NCI-H345 treated with DMSO at 0.1 percent for 48 hours (cell line): Measurements from ENCODE around the gene FAM227B.

Experiments used
- DNase-seq: peaks from one replicate; lab custom pipeline; 2025; ENCODE audit not compliant: unreplicated experiment; lab: John Stamatoyannopoulos, UW

FAM227B gene

GRCh38 chr15:49303003-49303402, 317.6 kb downstream of the FAM227B start:
- DNase-seq = no peak

- DNase-seq = no peak
Observed at GRCh38 chr15:49301562-49301961, 319.1 kb downstream of the FAM227B start.

GRCh38 chr15:49300856-49301255, 319.8 kb downstream of the FAM227B start:
- no peak for DNase-seq

- DNase-seq = no peak
Observed at GRCh38 chr15:49297584-49297983, 323.0 kb downstream of the FAM227B start.

GRCh38 chr15:49296258-49296657, 324.4 kb downstream of the FAM227B start:
- DNase-seq = no peak

GRCh38 chr15:49293941-49294340, 326.7 kb downstream of the FAM227B start:
- DNase-seq = no peak

- DNase-seq = no peak
Observed at GRCh38 chr15:49290191-49290590, 330.4 kb downstream of the FAM227B start.

GRCh38 chr15:49288391-49288790, 332.2 kb downstream of the FAM227B start:
- DNase-seq = no peak

GRCh38 chr15:49287481-49287880, 333.1 kb downstream of the FAM227B start:
- DNase-seq = no peak

GRCh38 chr15:49286649-49287404, 333.8 kb downstream of the FAM227B start:
- no peak for DNase-seq

GRCh38 chr15:49282366-49282765, 338.3 kb downstream of the FAM227B start:
- no peak for DNase-seq

- DNase-seq = no peak
Observed at GRCh38 chr15:49279521-49280456, 340.8 kb downstream of the FAM227B start.

GRCh38 chr15:49278751-49279150, 341.9 kb downstream of the FAM227B start:
- no peak for DNase-seq
